ENCODE results near the gene IL20. TPM values are rescaled to one million over a fixed set of nuclear protein-coding genes. Genes with fewer than 3 reads are reported as not detected.

IL20 gene
- total RNA-seq, 1 experiment from 2014 or later = not detected

GRCh38 chr1:206847946-206848345 is 17.5 kb upstream of the IL20 start:
- no peaks in the 10 kb centered on the region for H3K9me3 ChIP-seq (ENCODE audit: control insufficient read depth, insufficient read depth, low read depth, low read length)
- intact Hi-C loops (cut with micrococcal nuclease; ENCODE audit: unreplicated experiment) = no loop called here
- BruUV-seq (replicated peaks) = no TSS peak
- in situ Hi-C loops (cut with HindIII; ENCODE audit: low pct_unique_long_range_greater_than_20kb, low sequenced_read_pairs) = no loop called here
- peaks cover 14% of the 10 kb centered on the region; the same call in 1 of the 2 replicates for H3K27me3 ChIP-seq (ENCODE audit: control insufficient read depth, insufficient read depth, low read length)
- H3K4me1 ChIP-seq (ENCODE audit: control insufficient read depth, insufficient read depth, low read length) = no peaks in the 10 kb centered on the region
- ChIA-PET CTCF (no interaction called here), POLR2A (no interaction called here)
- no peak for DNase-seq (ENCODE audit: low read depth, low spot score)
- H3K36me3 ChIP-seq (ENCODE audit: control insufficient read depth, insufficient read depth, low read length) = no peaks in the 10 kb centered on the region
- H3K4me3 ChIP-seq (ENCODE audit: low read depth in 2 of 2, low read length in 2 of 2) = no peak overlapping the region
- H3K27ac ChIP-seq (ENCODE audit: low read length) = no peak overlapping the region
- TF ChIP-seq, protein P1, sequence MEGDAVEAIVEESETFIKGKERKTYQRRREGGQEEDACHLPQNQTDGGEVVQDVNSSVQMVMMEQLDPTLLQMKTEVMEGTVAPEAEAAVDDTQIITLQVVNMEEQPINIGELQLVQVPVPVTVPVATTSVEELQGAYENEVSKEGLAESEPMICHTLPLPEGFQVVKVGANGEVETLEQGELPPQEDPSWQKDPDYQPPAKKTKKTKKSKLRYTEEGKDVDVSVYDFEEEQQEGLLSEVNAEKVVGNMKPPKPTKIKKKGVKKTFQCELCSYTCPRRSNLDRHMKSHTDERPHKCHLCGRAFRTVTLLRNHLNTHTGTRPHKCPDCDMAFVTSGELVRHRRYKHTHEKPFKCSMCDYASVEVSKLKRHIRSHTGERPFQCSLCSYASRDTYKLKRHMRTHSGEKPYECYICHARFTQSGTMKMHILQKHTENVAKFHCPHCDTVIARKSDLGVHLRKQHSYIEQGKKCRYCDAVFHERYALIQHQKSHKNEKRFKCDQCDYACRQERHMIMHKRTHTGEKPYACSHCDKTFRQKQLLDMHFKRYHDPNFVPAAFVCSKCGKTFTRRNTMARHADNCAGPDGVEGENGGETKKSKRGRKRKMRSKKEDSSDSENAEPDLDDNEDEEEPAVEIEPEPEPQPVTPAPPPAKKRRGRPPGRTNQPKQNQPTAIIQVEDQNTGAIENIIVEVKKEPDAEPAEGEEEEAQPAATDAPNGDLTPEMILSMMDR (IDR thresholded peaks at IDR 0.05) = no peak
- no peak for TF ChIP-seq POLR2AphosphoS5 (IDR thresholded peaks at IDR 0.05; ENCODE audit: low read depth, low read length)
- TF ChIP-seq TCF7L2 (IDR thresholded peaks at IDR 0.05; ENCODE audit: low read depth, low read length) = no peak
- TF ChIP-seq, protein P2, sequence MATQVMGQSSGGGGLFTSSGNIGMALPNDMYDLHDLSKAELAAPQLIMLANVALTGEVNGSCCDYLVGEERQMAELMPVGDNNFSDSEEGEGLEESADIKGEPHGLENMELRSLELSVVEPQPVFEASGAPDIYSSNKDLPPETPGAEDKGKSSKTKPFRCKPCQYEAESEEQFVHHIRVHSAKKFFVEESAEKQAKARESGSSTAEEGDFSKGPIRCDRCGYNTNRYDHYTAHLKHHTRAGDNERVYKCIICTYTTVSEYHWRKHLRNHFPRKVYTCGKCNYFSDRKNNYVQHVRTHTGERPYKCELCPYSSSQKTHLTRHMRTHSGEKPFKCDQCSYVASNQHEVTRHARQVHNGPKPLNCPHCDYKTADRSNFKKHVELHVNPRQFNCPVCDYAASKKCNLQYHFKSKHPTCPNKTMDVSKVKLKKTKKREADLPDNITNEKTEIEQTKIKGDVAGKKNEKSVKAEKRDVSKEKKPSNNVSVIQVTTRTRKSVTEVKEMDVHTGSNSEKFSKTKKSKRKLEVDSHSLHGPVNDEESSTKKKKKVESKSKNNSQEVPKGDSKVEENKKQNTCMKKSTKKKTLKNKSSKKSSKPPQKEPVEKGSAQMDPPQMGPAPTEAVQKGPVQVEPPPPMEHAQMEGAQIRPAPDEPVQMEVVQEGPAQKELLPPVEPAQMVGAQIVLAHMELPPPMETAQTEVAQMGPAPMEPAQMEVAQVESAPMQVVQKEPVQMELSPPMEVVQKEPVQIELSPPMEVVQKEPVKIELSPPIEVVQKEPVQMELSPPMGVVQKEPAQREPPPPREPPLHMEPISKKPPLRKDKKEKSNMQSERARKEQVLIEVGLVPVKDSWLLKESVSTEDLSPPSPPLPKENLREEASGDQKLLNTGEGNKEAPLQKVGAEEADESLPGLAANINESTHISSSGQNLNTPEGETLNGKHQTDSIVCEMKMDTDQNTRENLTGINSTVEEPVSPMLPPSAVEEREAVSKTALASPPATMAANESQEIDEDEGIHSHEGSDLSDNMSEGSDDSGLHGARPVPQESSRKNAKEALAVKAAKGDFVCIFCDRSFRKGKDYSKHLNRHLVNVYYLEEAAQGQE (IDR thresholded peaks at IDR 0.05; ENCODE audit: insufficient read depth in 1 of 2, low read depth in 2 of 2, low read length in 1 of 2) = no peak
- TF ChIP-seq SIN3A (IDR thresholded peaks at IDR 0.05; ENCODE audit: borderline replicate concordance, insufficient read depth, low read depth, low read length) = no peak
- no peak for ATAC-seq

GRCh38 chr1:206850401-206850800 is 15.0 kb upstream of the IL20 start:
- POLR2A ChIA-PET = no interaction called here
- Histone ChIP-seq H3K36me3 (ENCODE audit: control insufficient read depth, insufficient read depth, low read length) (no peaks in the 10 kb centered on the region), H3K4me1 (ENCODE audit: control insufficient read depth, insufficient read depth, low read length) (no peaks in the 10 kb centered on the region), H3K27ac (ENCODE audit: low read length) (no peak overlapping the region), H3K9me3 (ENCODE audit: control insufficient read depth, insufficient read depth, low read depth, low read length) (no peaks in the 10 kb centered on the region), H3K4me3 (ENCODE audit: low read depth in 2 of 2, low read length in 2 of 2) (no peak overlapping the region), H3K27me3 (ENCODE audit: control insufficient read depth, insufficient read depth, low read length) (peaks cover 14% of the 10 kb centered on the region; the same call in 1 of the 2 replicates)
- DNase-seq (ENCODE audit: low read depth, low spot score) (no peak), ATAC-seq (no peak)
- intact Hi-C loops (cut with micrococcal nuclease; ENCODE audit: unreplicated experiment) (loop anchor here (10.0 kb wide), 1 partner anchor 1096 kb away; the partner anchor contains the start of gene NUCKS1), in situ Hi-C loops (cut with HindIII; ENCODE audit: low pct_unique_long_range_greater_than_20kb, low sequenced_read_pairs) (no loop called here)
- TF ChIP-seq SIN3A (IDR thresholded peaks at IDR 0.05; ENCODE audit: borderline replicate concordance, insufficient read depth, low read depth, low read length) (no peak), POLR2AphosphoS5 (IDR thresholded peaks at IDR 0.05; ENCODE audit: low read depth, low read length) (no peak)
- TF ChIP-seq, protein P1 (IDR thresholded peaks at IDR 0.05) = no peak
- CTCF ChIA-PET = no interaction called here
- BruUV-seq (replicated peaks) = no TSS peak
